ENCODE data around the gene PRMT3.
"Not testable (repeated sequence)": the region's sequence is repeated elsewhere in the genome, so short reads cannot be mapped to it uniquely, and the experiment has no call there.

PRMT3 gene

GRCh38 chr11:20374741-20375300 is 12.7 kb upstream of the PRMT3 start:
- DNase-seq, result no peak

- DNase-seq, result no peak
These were observed 11.3 kb upstream of the PRMT3 start for GRCh38 chr11:20376162-20376730.

- DNase-seq, result not testable (repeated sequence)
These were observed 1.5 kb upstream of the PRMT3 start for GRCh38 chr11:20385996-20386395.

DNA sequence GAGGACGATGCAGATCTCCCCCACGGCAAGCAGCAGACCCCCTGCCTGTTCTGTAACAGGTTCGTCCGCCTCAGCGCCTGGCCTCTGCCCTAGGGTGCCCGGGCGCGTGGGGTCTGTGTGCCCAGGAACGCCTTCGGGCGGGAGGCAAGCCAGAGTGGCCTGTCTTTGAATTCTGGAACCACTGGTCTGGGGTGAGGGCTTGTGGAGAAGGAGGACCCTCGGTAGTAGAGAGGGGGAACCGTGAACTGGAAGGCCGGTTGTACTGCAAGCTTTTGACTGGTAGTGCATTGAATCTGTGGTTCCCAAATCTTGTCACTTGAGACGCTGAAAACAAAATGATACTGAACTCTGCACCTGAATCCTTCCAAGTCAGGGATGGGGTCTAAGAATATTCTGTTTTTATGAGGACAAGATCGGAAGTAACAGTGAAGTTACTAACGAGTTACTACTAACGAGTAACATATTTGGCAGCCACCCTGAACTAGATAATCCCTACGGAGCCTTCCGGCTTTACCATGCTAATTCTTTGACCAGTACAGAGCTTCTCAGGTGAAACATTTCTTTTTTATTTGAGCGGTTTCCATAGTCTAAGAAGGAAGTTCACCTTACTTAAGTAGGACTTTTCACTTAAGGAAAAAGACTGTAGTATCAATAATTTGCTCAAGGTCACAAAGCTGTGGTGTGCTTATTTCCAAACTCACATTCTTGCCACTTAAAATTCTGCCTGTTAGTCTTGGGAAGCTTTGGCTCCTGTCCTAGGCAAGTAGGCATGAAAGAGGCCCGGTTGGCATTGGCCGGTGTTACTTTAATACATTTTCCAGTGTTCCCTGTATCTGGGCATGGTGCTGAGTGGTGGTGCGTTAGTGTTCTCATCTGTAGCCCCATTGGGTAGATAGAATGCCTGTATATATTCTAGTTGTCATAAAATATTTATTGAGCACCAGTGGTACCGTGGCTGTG is 860 bp downstream of the PRMT3 start:
- DNase-seq, result no peak

GRCh38 chr11:20397281-20397680 is 9.8 kb downstream of the PRMT3 start:
- peak; percentile 26 for DNase-seq

DNA sequence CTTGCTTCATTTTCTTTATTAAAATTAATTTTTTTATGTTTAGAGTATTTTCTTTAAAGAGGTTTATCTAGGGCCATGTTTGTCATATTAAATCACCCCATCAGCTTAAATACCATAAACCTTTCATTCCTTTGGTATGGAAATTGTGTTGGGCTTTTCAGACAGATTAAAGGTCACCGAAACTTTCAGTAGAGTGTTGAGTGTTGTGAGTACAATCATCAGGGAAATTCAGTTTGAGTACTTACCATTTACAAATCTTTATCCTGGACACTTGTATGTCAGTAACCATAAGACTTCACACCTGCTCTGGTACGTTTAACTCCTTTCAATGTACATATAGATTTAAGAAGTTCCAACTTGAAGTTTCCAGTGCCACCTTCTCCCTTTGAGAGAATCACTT is 12.0 kb downstream of the PRMT3 start:
- no peak for DNase-seq

- DNase-seq, result no peak
These were observed 15.5 kb downstream of the PRMT3 start for GRCh38 chr11:20403059-20403458.

GRCh38 chr11:20406484-20406883 is 19.0 kb downstream of the PRMT3 start:
- no peak for DNase-seq

- DNase-seq, result no peak
These were observed 19.8 kb downstream of the PRMT3 start for GRCh38 chr11:20407344-20407743.

DNA sequence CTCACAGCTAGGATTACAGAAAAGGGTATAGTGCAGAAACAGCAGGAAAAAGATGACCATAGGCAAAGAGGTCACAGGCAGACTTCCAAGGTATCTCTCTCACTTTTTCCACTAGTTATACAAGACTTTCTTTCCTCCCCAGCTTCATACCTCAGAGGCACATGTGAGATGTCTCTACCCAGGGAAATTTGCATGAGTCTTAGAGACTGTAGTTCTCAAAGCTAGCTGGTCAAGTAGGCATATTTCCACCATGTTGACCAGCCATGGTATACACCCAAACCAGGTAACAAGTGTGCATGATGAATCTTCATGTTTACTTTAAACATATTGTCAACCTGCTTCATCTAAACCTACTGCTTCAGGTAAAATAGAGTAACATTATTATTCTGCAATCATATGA is 27.9 kb downstream of the PRMT3 start:
- no peak for DNase-seq

DNA sequence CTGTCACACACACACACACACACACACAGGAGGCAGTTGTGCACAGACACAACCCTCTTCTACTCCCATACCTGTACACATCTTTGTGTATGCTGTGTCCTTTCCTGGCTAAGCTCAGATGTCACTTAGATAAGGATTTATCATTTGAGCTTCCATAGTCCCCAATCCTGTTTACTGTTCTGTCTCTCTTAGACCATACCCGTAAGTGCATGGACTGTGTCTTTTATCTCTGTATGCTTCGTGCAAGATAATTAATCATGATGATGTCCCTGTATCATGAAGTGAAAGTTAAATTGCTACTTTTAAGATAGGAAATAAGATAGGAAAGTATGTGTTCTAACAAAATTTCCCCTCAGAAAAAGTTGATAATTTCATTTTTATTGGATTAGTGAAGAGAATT is 30.3 kb downstream of the PRMT3 start:
- DNase-seq, result no peak

DNA sequence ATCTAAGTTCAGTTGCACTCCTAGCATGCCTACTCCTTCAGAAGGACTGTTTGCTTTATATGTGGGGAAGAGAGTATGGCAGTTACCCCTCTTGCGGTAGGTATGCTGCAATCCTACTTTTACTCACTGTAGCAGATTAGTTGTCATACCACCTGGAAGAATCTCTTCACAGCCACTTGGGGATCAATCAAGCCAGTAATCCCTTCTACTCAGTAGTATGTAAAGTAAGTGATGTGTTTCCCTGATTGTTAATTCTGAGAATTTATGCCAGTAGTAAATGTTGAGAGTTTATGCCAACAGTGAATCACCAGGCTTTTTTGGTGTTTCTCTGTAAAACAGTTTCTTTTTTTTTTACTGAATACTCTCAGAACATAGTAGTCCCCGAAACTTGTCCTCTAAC is 34.4 kb downstream of the PRMT3 start:
- DNase-seq, result no peak

GRCh38 chr11:20429216-20429615 is 41.7 kb downstream of the PRMT3 start:
- DNase-seq, result no peak

DNA sequence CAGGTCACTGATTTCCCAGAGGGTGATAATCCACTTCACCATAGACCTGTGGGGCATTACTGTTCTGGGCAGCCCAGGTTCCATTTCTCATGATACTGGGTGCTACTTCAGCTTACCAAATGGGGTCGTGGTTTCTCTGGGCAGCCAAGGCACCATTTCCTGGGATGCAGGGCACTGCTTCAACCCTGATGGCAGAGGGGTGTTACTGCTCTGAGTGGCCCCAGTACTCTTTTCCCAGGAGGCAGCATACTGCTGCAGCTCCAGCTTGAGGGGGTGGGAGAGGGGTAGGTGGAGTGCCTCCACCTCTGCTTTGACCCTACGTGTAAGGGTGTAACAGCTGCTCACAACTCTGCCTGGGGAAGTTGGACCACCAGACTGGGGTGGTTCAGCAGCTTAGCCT is 51.1 kb downstream of the PRMT3 start:
- DNase-seq, result no peak

- DNase-seq, result no peak
These were observed 56.1 kb downstream of the PRMT3 start for GRCh38 chr11:20443596-20443995.

GRCh38 chr11:20444535-20444934 is 57.0 kb downstream of the PRMT3 start:
- no peak for DNase-seq

GRCh38 chr11:20448834-20449233 is 61.3 kb downstream of the PRMT3 start:
- DNase-seq, result no peak

DNA sequence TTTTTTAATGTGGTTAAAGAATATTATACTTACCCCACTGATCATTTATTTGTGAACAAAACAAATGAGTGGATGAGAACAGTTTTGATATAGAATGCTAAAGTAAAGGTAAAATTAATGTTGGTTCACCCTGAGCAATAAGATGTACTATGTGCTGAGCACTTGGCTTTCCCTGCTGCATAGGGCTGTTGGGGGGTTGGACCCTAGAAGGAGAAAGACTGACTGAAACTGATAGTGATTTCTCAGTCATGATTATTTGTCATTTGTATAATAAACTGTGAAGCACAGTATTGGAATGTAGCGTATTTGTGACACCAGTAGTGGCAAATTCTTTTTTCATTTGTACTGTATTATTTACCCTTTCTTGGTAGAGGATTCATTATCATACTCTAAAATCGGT is 63.3 kb downstream of the PRMT3 start:
- no peak for DNase-seq

DNA sequence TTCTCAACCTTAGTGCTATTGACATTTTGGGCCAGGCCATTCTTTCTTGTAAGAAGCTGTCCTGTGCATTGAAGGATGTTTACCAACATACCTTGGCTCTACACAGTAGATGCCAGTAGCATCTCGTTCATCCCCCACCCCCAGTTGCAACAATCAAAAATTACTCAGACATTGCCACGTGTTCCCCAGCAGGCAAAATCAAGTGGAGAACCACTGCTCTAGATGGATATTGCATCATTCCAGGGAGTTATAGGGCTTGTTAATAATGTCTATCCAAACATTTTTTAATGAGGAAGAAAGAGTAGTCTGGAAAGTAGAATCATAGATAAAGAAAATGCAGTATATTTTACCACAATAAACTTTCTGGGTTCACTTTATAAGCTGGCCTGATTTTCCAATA is 64.1 kb downstream of the PRMT3 start:
- no peak for DNase-seq

DNA sequence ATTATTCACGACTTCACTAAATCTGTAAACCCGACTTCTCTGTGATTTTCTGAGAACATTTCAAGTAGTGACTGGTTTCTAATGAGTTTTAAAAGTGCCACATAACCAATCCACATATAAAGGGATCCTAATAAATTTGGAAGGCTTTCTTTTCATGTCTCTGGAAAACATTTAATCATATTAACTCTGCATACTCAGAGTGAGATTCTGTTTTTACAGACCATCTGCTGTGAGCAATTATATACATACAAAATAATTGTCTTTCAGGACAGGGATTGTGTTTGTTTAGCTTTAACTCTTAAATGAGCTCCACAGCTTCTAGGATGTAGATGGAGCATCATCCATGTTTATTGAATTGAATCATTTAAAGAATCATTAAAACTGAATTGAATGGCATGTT is 65.1 kb downstream of the PRMT3 start:
- DNase-seq, result no peak

- no peak for DNase-seq
These were observed 66.3 kb downstream of the PRMT3 start for GRCh38 chr11:20453657-20454316.

DNA sequence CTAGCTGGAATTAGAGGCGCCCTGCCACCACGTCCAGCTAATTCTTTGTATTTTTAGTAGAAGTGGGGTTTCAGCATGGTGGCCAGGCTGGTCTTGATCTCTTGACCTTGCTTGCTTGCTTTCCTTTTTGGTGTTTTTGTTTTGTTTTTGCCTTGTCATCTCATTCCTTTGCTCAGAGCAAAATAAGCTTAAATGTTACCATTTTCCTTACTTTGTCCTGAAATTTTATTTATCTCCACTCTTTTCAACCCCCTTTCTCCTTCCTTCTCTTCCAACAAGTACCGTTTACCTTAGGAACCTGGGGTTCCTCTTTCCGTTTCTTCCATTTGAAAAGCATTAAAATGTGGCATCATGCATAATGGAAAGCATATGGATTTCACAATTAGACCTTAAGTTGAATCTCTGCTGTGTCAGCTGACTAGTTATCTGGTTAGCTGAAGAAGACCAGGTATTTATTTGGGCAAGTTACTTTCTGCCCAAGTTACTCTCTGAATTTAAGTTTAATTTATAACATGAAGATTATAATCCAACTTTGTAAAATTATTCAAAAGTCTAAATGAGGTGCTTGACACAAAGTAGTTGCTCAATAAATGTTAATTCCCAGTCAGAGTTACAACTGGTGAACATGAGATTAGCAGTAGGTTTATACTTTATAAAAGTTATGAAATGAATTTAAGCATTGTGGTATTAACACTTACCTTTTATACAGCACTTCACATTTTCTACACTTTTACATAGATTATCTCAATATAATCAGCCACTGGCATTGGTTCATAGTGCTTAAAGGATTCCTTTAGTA is 69.7 kb downstream of the PRMT3 start:
- DNase-seq, result no peak
